ENCODE data around the gene PEX10. TPM values are rescaled to one million over a fixed set of nuclear protein-coding genes. Genes with fewer than 3 reads are reported as not detected.

Gene PEX10
- total and polyA plus RNA-seq, 8 donors: 10.1 to 16.8 (median 12.2) TPM

DNA sequence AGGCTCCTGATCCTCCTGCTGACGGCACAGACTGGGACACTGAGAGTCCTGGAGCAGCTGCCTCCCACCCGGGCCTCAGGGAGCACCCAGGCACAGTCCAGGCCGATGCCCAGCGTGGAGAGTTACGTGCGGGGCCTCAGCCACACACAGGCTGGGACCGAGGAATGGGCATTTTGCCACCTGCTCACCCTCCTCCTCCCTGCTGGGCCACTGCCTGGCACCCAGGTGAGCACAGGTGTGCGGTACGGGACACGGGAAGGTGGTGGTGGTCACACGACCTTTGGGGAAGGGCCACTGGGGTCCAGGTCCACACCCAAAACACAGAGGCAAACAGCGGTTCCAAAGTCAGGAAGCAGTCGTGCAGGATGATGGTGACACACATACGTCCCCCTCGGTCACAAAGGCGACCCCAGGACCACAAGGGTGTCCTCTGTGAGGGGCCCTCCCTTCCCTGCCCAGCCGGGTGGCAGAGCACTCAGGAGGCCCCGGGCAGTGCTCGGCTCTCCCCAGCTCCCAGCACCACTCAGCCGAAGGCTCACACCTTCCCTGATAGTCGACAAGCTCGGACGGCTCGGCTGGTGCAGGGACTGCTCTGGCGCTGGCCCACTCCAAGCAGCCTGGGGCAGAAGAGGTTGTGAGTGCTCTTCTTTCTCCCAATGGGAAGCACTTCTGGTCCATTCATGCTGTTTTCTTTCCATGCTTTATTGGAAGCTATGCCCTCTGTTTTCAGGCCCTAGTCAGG is 35.3 kb downstream of the PEX10 start:
- Histone ChIP-seq H3K4me3 (no peak overlapping the region), H3K4me1 (no peaks in the 10 kb centered on the region), H3K27me3 (no peaks in the 10 kb centered on the region), H3K36me3 (no peaks in the 10 kb centered on the region), H3K27ac (no peak overlapping the region), H3K9me3 (no peaks in the 10 kb centered on the region)
- 58 to 65% methylated on average over 25 of the region's 25 CpGs for WGBS, 2 donors
- FAIRE-seq: no peak
- no peak for TF ChIP-seq CTCF (IDR thresholded peaks at IDR 0.05)
- peak in 2 of 6 donors; percentile 22 to 72 for DNase-seq
- intact Hi-C loops (cut with DNase I): loop anchor here in 1 of 3 donors (10.0 kb wide), 1 partner anchor 182 kb away; the partner anchor contains the start of gene FAAP20
- ATAC-seq: no peak

- H3K4me1 ChIP-seq: no peaks in the 10 kb centered on the region
- intact Hi-C loops (cut with DNase I): loop anchor here in 1 of 3 donors (10.0 kb wide), 1 partner anchor 182 kb away; the partner anchor contains the start of gene FAAP20
- no peaks in the 10 kb centered on the region for H3K9me3 ChIP-seq
- H3K36me3 ChIP-seq: no peaks in the 10 kb centered on the region
- no peak overlapping the region for H3K27ac ChIP-seq
- no peak for ATAC-seq
- no peak overlapping the region for H3K4me3 ChIP-seq
- no peak for TF ChIP-seq CTCF (IDR thresholded peaks at IDR 0.05)
- 75 to 83% methylated on average over 23 of the region's 23 CpGs for WGBS, 2 donors
- H3K27me3 ChIP-seq: no peaks in the 10 kb centered on the region
- no peak for FAIRE-seq
- peak in 2 of 6 donors; percentile 13 to 59 for DNase-seq
Measured at GRCh38 chr1:2376261-2376741, 36.1 kb downstream of the PEX10 start.

- FAIRE-seq (no peak), ATAC-seq (no peak), DNase-seq (no peak)
- H3K27me3 ChIP-seq: no peaks in the 10 kb centered on the region
- TF ChIP-seq CTCF (IDR thresholded peaks at IDR 0.05): no peak
- H3K4me1 ChIP-seq: no peaks in the 10 kb centered on the region
- no peak overlapping the region for H3K4me3 ChIP-seq
- no peak overlapping the region for H3K27ac ChIP-seq
- WGBS, 2 donors: 77 to 79% methylated on average over 7 of the region's 7 CpGs
- no peaks in the 10 kb centered on the region for H3K9me3 ChIP-seq
- no peaks in the 10 kb centered on the region for H3K36me3 ChIP-seq
- intact Hi-C loops (cut with DNase I): loop anchor here in 1 of 3 donors (10.0 kb wide), 1 partner anchor 181 kb away; the partner anchor contains the start of gene FAAP20
Measured at GRCh38 chr1:2375923-2376260, 36.5 kb downstream of the PEX10 start.

DNA sequence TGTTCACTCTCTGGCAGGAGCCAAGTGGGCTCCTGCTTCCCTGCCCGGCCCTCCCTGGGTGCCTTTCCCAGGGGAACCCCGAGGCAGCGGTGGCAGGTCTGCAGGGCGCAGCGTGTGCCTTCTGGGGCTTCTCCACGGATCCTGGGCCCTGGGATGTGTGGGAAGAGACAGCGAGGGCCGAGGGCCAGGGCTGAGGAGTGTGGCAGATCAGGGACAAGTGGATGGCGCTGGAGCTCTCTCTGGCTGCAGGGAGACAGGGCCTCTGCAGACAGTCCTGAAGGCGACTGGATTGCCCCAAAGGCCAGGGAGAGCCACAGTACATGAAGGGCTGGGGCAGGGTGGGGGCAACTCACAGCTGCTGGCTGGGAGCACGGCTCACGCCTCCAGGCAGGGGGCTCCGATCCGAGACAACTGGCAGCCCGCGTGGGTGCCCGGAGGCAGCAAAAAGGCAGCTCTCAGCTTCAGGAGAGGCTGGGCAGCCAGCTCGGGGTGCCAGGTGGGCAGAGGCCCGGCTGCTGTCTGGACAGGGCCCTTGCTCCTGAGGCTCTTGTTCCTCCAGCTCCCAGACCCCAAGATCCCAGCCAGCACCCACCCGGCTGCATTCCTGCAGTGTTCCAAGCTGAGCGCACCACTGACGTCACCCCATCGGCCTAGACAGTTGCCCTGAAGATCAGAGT is 37.0 kb downstream of the PEX10 start:
- TF ChIP-seq CTCF (IDR thresholded peaks at IDR 0.05): no peak
- Histone ChIP-seq H3K27me3 (no peaks in the 10 kb centered on the region), H3K9me3 (no peaks in the 10 kb centered on the region), H3K4me3 (no peak overlapping the region), H3K4me1 (no peaks in the 10 kb centered on the region), H3K27ac (no peak overlapping the region), H3K36me3 (no peaks in the 10 kb centered on the region)
- DNase-seq (peak in 2 of 6 donors; percentile 12 to 49), ATAC-seq (no peak), FAIRE-seq (no peak)
- WGBS, 2 donors: 74 to 83% methylated on average over 23 of the region's 23 CpGs
- intact Hi-C loops (cut with DNase I): loop anchor here in 1 of 3 donors (10.0 kb wide), 1 partner anchor 181 kb away; the partner anchor contains the start of gene FAAP20

Measured in pancreas (tissue), 10 donors.